Measurements from ENCODE around the gene CALN1.

CALN1 gene

DNA sequence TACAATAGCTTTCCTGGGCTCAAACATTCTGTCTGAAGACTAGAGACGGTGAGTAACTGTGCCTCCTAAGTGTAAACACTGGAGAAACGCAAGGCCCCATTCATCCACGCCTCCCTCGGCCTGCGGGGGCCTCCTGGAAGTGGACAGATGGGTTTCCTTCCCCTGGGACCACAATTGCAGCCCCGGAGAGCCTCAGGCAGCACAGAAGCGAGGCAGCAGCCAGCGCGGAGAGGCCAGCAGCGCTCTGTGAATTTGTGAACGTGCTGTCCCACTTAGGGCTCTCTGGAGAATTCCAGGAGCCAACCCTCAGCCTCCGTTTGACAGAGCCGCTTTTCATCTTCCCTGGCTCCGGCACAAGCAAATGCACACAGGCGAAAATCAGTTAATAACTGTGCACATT, 23.2 kb upstream of the CALN1 start:
- TF ChIP-seq, protein P1, sequence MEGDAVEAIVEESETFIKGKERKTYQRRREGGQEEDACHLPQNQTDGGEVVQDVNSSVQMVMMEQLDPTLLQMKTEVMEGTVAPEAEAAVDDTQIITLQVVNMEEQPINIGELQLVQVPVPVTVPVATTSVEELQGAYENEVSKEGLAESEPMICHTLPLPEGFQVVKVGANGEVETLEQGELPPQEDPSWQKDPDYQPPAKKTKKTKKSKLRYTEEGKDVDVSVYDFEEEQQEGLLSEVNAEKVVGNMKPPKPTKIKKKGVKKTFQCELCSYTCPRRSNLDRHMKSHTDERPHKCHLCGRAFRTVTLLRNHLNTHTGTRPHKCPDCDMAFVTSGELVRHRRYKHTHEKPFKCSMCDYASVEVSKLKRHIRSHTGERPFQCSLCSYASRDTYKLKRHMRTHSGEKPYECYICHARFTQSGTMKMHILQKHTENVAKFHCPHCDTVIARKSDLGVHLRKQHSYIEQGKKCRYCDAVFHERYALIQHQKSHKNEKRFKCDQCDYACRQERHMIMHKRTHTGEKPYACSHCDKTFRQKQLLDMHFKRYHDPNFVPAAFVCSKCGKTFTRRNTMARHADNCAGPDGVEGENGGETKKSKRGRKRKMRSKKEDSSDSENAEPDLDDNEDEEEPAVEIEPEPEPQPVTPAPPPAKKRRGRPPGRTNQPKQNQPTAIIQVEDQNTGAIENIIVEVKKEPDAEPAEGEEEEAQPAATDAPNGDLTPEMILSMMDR (IDR thresholded peaks at IDR 0.05; ENCODE audit: low read length, missing control alignments): no peak
- DNase-seq (ENCODE audit: low read depth): no peak
- H3K4me3 ChIP-seq (replicated peaks; ENCODE audit: low read depth, low read length): no peak overlapping the region

DNA sequence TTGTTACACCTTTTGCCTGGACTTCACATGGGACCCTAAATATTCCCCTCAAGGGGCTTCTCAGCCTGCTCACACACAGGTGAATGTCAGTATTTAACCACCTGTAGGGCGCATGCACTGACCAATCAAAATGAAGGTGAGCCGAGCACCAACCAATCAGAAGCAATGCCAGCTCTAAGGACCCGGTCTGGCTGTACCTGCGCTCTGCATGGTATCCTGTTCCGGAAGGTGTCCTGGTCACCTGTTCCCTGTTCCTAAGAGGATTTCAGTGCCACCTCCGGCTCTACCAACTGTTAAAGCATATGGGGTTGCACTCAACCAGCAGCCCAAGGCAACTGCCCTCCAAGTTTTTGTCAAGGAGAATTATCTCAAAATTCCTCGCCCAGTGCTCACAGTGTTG, 18.4 kb upstream of the CALN1 start:
- no peak overlapping the region for H3K4me3 ChIP-seq (replicated peaks; ENCODE audit: low read depth, low read length)
- TF ChIP-seq, protein P1 (IDR thresholded peaks at IDR 0.05; ENCODE audit: low read length, missing control alignments): no peak
- DNase-seq (ENCODE audit: low read depth): no peak

DNA sequence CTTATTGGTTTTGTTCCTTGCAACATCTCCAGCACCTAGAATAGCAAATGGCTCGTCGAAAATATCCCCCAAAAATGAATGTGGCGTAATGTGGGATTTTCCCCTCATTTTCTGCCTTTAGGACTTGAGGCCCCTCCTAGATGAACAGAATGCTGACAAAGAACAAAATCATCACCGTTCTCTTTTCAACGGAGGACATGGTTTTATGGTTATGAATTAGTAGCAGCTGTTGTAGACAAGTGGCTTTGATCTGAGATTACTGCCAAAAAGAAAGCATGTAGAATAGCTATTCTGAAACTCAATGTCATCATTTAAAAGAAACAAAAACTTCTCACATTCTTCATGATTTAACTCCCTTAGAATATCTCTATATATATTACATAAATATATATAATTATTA, 17.2 kb upstream of the CALN1 start:
- H3K4me3 ChIP-seq (replicated peaks; ENCODE audit: low read depth, low read length): no peak overlapping the region
- TF ChIP-seq, protein P1 (IDR thresholded peaks at IDR 0.05; ENCODE audit: low read length, missing control alignments): no peak
- DNase-seq (ENCODE audit: low read depth): no peak

DNA sequence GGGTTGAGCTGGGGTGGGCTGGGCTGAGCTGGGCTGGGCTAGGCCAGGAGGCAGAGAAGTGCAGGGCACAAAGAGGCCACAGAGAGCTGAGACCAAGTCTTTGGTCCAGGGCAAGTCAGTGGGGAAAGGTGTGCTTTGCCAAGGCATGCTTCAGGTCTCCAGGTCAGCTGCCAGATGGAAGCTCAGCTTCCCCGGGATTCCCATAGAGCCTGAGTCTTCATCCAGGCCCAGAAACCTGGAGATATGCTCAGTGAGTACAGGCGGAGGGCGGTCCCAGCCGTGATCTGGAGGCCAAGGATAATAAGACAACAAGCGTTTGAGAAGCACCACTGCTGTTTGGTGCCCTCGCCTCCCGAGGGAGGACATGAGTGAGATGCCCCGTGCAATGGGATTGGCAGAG, 4.7 kb upstream of the CALN1 start:
- H3K4me3 ChIP-seq (replicated peaks; ENCODE audit: low read depth, low read length): no peak overlapping the region
- TF ChIP-seq, protein P1 (IDR thresholded peaks at IDR 0.05; ENCODE audit: low read length, missing control alignments): no peak

DNA sequence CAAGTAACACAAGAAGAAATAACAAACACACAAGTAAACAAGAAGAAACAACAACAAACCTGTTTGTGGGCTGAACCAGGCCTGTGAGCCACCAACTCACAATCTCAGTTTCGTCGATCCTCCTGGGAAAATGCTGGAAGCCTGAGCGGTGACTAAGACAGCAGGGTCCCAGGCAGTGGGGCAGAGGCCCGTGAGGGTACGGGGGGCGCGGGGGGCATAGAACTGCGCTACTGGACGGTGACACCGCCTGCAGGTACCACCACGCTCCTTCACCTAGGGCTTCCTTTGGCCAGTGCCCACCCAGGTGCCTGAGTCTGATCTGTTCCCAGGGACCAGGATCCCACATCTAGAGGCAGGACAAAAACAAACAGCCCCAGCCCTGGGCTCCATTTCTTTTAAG, 3.4 kb upstream of the CALN1 start:
- no peak for DNase-seq (ENCODE audit: low read depth)
- H3K4me3 ChIP-seq (replicated peaks; ENCODE audit: low read depth, low read length): no peak overlapping the region
- TF ChIP-seq, protein P1 (IDR thresholded peaks at IDR 0.05; ENCODE audit: low read length, missing control alignments): no peak

More for the DNA sequence above, 4.7 kb upstream of the CALN1 start:
- no peak for DNase-seq (ENCODE audit: low read depth)

DNA sequence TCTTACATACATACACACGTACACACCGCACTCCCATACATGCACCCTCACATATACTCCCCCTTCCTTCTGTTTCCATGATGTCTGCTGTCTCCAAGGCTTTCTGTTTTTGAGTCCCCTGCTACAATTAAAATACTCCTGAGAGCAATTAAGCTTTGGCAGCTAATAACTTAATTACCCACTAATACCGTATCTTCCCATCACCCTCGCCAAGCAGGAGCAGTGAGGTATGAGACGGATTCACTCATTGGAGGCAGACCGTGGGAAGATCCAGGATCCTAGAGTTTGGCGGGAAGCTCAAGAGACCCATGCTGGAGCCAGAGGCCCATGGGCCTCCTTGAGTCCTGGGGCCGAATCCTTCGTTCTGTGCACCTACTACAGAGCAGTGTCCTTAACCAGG, 1.7 kb upstream of the CALN1 start:
- H3K4me3 ChIP-seq (replicated peaks; ENCODE audit: low read depth, low read length): no peak overlapping the region
- DNase-seq (ENCODE audit: low read depth): no peak
- TF ChIP-seq, protein P1 (IDR thresholded peaks at IDR 0.05; ENCODE audit: low read length, missing control alignments): no peak

DNA sequence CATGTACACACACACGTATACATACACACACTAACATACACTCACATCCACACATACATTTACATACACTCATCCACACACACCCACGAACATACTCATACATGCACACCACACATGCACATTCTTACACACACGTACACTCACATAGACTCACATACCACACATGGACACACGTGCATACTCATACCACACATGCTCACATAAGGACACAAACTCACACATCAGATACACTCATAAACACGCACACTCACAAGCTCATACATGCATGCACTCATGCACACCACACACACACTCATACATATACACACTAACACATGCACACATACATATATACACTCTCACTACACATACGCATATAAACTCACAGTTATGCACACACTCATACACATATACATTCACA, 1.2 kb upstream of the CALN1 start:
- H3K4me3 ChIP-seq (replicated peaks; ENCODE audit: low read depth, low read length): no peak overlapping the region
- DNase-seq (ENCODE audit: low read depth): no peak
- TF ChIP-seq, protein P1 (IDR thresholded peaks at IDR 0.05; ENCODE audit: low read length, missing control alignments): no peak
